ENCODE measurements around the gene DDX11.
"Not testable (repeated sequence)": the region's sequence is repeated elsewhere in the genome, so short reads cannot be mapped to it uniquely, and the experiment has no call there.

Gene DDX11

DNA sequence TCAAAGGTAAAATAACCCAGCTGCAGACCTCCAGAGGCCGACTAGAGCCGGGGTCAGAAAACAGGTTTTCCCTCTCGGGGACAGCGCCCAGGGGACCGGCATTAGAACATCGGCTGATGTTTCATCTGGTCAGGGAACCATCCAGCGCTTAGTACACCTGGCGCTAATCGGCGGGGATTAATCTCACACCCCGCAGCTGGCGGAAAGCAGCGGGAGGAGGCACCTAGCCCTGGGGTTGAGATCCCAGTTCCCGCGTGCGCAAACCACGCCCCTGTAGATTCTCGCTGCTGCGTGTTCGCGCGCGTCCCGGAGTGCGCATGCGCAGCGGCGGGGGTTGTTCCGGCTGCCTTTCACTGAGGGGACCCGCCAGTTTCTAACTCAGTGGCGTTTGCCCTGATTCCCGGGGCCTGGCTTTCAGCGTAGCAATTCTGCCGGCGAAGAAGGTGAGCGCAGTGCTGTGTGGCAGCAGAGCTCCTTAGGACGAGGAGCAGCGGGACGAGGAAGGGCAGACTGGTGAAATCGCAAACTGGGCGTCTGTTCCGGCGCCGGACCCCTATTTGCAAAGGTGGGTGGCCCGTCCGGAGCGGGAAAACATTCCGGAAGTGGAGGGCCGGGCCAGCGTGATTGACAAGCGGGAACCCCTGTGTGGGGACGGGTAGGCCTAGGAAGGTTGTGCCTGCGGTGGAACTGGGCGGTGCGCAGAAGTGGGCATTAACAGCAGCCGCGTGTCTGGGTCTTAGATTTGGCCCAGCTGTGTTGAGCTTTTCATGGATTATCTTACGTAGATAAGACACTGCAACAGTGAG, at the start of gene DDX11:
Gene DDX11 (plus strand): TSS at position 334 of the 806 bp plus-strand sequence. CDS start 4,534 bp downstream, outside the sequence.
- DNase-seq (ENCODE audit: extremely low read depth, low read depth): peak; percentile 53

GRCh38 chr12:31026202-31026601, 47.5 kb upstream of the DDX11 start:
- no peak for DNase-seq (ENCODE audit: extremely low read depth, low read depth)
- TF ChIP-seq, protein P1, sequence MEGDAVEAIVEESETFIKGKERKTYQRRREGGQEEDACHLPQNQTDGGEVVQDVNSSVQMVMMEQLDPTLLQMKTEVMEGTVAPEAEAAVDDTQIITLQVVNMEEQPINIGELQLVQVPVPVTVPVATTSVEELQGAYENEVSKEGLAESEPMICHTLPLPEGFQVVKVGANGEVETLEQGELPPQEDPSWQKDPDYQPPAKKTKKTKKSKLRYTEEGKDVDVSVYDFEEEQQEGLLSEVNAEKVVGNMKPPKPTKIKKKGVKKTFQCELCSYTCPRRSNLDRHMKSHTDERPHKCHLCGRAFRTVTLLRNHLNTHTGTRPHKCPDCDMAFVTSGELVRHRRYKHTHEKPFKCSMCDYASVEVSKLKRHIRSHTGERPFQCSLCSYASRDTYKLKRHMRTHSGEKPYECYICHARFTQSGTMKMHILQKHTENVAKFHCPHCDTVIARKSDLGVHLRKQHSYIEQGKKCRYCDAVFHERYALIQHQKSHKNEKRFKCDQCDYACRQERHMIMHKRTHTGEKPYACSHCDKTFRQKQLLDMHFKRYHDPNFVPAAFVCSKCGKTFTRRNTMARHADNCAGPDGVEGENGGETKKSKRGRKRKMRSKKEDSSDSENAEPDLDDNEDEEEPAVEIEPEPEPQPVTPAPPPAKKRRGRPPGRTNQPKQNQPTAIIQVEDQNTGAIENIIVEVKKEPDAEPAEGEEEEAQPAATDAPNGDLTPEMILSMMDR (IDR thresholded peaks at IDR 0.05; ENCODE audit: low read depth, low read length): no peak

- not testable (repeated sequence) for DNase-seq (ENCODE audit: extremely low read depth, low read depth)
Observed at GRCh38 chr12:31027006-31027405, 46.7 kb upstream of the DDX11 start.

GRCh38 chr12:31029468-31029867, 44.2 kb upstream of the DDX11 start:
- TF ChIP-seq, protein P1 (IDR thresholded peaks at IDR 0.05; ENCODE audit: low read depth, low read length): no peak
- no peak for DNase-seq (ENCODE audit: extremely low read depth, low read depth)

DNA sequence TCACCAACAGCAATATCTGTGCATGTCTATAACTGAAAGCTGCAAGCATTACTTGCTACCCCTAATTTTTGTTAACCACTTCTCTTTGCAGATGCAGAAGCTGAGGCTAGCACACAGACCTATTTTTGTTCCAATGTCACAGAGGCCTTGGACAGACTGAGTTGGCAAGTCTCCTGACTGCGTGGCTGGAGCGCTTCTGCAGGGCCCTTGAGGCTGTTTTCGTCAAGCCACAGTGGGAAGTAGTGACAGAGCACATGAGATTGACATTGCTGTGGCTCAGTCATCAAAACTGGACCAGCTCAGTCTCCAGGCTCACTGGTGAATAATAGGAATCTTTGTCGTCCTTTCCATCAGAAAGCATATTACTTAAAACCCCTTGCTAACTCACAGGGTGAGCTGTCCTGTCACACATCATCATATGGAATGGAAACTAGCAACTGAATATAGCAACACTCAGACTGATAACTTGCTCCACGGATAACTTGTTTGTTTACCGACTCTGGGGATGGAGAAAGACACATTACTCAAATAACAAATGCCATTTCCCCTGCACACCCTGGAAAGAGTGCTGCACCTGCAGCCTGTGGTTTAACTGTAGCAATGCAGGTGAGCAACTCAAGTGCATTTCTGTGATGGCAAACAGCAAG, 43.6 kb upstream of the DDX11 start:
- no peak for DNase-seq (ENCODE audit: extremely low read depth, low read depth)
- TF ChIP-seq, protein P1 (IDR thresholded peaks at IDR 0.05; ENCODE audit: low read depth, low read length): no peak

- DNase-seq (ENCODE audit: extremely low read depth, low read depth): no peak
- TF ChIP-seq, protein P1 (IDR thresholded peaks at IDR 0.05; ENCODE audit: low read depth, low read length): no peak
Observed at GRCh38 chr12:31031951-31032335, 41.7 kb upstream of the DDX11 start.

DNA sequence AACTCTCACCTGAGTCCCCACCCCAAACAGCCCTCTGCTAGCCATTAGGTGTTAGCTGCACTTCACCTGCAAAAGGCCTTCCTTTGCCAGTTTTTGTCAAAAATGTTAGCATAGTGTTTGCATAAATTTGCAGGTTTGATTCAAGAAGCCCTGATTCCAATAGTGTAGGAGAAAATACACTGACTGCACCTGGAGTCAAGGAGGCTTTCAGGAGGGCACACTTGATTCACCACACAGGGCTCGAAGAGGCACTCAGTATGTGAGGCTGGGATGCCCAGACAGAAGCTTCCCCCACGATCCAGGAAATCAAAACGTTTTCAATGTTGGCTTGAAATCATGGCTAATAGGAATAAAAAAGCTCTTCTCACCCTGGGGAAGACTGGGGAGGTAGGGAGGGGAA, 40.5 kb upstream of the DDX11 start:
- no peak for DNase-seq (ENCODE audit: extremely low read depth, low read depth)
- TF ChIP-seq, protein P1 (IDR thresholded peaks at IDR 0.05; ENCODE audit: low read depth, low read length): no peak

DNA sequence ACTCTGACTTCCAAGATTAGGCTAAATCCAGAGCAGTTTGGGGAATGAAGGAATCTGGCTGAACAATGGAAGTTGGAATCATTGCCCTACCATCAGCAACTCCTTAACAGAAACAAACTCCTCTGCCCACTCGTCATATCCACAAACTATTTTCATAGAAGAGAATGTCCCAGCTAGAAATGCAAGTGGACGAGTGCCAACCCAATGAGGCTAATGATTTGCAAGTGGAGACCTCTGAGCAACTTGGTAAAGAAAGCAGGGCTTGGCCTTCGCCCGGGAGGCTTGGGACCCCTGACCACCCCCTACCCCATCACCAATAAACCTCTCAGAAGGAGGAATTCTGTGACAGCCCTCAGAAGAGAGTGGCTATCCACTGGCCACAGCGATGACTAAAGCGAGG, 40.0 kb upstream of the DDX11 start:
- DNase-seq (ENCODE audit: extremely low read depth, low read depth): no peak
- TF ChIP-seq, protein P1 (IDR thresholded peaks at IDR 0.05; ENCODE audit: low read depth, low read length): no peak
